ENCODE results near the gene CACNA2D3.

DNA sequence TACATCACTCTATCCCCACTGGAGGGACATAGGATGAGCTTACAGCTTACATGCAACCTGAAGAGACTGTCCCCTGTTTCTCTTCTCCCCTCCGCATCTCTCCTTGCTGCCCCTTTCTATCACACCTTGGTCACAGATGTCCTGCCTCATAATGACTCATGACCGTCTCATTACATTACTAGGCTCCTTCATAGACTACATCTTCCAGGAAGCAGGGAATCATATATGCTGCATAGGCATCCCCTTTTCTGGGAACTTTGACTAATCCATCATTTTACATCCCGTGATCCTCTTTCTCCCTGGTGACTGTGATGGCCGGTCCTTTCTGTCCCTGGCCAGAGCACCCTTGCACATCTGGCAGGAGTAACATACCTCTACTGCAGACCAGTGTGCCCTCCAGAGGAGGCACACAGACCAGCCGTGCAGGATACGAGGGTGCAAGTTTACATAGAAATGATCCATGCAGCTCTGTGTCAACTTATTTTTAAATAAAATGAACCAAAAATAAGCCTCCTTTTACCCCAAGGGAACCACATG lies 188.9 kb downstream of the CACNA2D3 start:
- TF ChIP-seq CTCF (IDR thresholded peaks at IDR 0.05; ENCODE audit: low read length), result no peak
- no peak for TF ChIP-seq EZH2 (optimal IDR thresholded peaks at IDR 0.05; ENCODE audit: low read depth, low read length)
- TF ChIP-seq EZH2phosphoT487 (IDR thresholded peaks at IDR 0.05; ENCODE audit: low read length), result no peak
